Left colon (tissue), 2 donors: ENCODE data around the gene TRIM29. TPM values are rescaled to one million over a fixed set of nuclear protein-coding genes. Genes with fewer than 3 reads are reported as not detected.

Experiments
- ATAC-seq: fragments of 200-7000 bp; cut with Tn5 transposase; one replicate; pipeline ENCODE4 v1.9.1; 2020; ENCODE audit warnings: mild to moderate bottlenecking, moderate library complexity
- DNase-seq, 2 donors: peaks; one replicate each; pipeline ENCODE4 v3.0.0-alpha.2; 2020
- intact Hi-C, 2 donors: fragments of 100-400 bp; cut with DNase I in 1 of 2; cut with micrococcal nuclease in 1 of 2; formaldehyde crosslinking; loops; one replicate each; pipeline versions ENCODE4 v1.11.2 to v1.14.0; 2022; cut with DNase I, micrococcal nuclease
- total RNA-seq, 2 donors: library from RNA; stranded (reverse); fragmentation: NEBNext Ultra II Directional; extraction: Animal tissue kit (Norgen Biotek cat#: 25700); gene quantifications; one replicate each; pipeline ENCODE4 v1.2.1, GENCODE V29; 2021
- donor health status: DM: no; HTN: no; CAD: no.
- donor health status: DM: yes; HTN: yes; CAD: no.

Gene TRIM29
- total RNA-seq, 2 donors from 2014 or later = 6.1 to 8.6 TPM

- ATAC-seq (no peak), DNase-seq (no peak)
- intact Hi-C loops = loop anchor here (5.0 to 10.0 kb wide), 3 partner anchors 52 to 130 kb away; no protein-coding TSS in a partner anchor
These were observed 37.0 kb upstream of the TRIM29 start for GRCh38 chr11:120174866-120175265.

- intact Hi-C loops = loop anchor here (2.0 to 10.0 kb wide), 4 partner anchors 53 to 131 kb away; no protein-coding TSS in a partner anchor
- DNase-seq (peak in 1 of 2 donors; percentile 3), ATAC-seq (no peak)
These were observed 35.9 kb upstream of the TRIM29 start for GRCh38 chr11:120173807-120174206.

GRCh38 chr11:120173019-120173705, 35.2 kb upstream of the TRIM29 start:
- ATAC-seq (no peak), DNase-seq (peak in 1 of 2 donors; percentile 2)
- intact Hi-C loops = loop anchor here (2.0 to 10.0 kb wide), 4 partner anchors 54 to 132 kb away; no protein-coding TSS in a partner anchor

- intact Hi-C loops = loop anchor here (2.0 to 10.0 kb wide), 4 partner anchors 55 to 133 kb away; no protein-coding TSS in a partner anchor
- ATAC-seq (peak; percentile 73), DNase-seq (peak; percentile 66 to 74)
These were observed 34.4 kb upstream of the TRIM29 start for GRCh38 chr11:120172054-120172911.

- intact Hi-C loops = loop anchor here (5.0 to 10.0 kb wide), 3 partner anchors 56 to 134 kb away; no protein-coding TSS in a partner anchor
- DNase-seq (peak in 1 of 2 donors; percentile 3), ATAC-seq (no peak)
These were observed 32.9 kb upstream of the TRIM29 start for GRCh38 chr11:120170741-120171261.

GRCh38 chr11:120169981-120170698, 32.2 kb upstream of the TRIM29 start:
- DNase-seq = peak; percentile 12 to 23

GRCh38 chr11:120168960-120169681, 31.2 kb upstream of the TRIM29 start:
- intact Hi-C loops = no loop called here
- DNase-seq (peak; percentile 42 to 67), ATAC-seq (peak; percentile 86)

More at GRCh38 chr11:120169981-120170698, 32.2 kb upstream of the TRIM29 start:
- ATAC-seq = no peak
- intact Hi-C loops = loop anchor here (5.0 to 10.0 kb wide), 3 partner anchors 57 to 135 kb away; no protein-coding TSS in a partner anchor

GRCh38 chr11:120168108-120168959, 30.4 kb upstream of the TRIM29 start:
- peak in 1 of 2 donors; percentile 14 for DNase-seq
- peak; percentile 15 for ATAC-seq
- intact Hi-C loops = no loop called here

GRCh38 chr11:120167659-120168058, 29.7 kb upstream of the TRIM29 start:
- no peak for ATAC-seq
- no peak for DNase-seq
- intact Hi-C loops = no loop called here

GRCh38 chr11:120160436-120160835, 22.5 kb upstream of the TRIM29 start:
- intact Hi-C loops = no loop called here
- no peak for DNase-seq
- ATAC-seq = no peak

- intact Hi-C loops = no loop called here
- ATAC-seq = no peak
- no peak for DNase-seq
These were observed 15.3 kb upstream of the TRIM29 start for GRCh38 chr11:120153221-120153620.

GRCh38 chr11:120151536-120151935, 13.6 kb upstream of the TRIM29 start:
- ATAC-seq (no peak), DNase-seq (no peak)
- intact Hi-C loops = no loop called here

GRCh38 chr11:120149246-120149645, 11.3 kb upstream of the TRIM29 start:
- intact Hi-C loops = no loop called here
- DNase-seq (no peak), ATAC-seq (no peak)

- DNase-seq (no peak), ATAC-seq (no peak)
- intact Hi-C loops = no loop called here
These were observed 10.0 kb upstream of the TRIM29 start for GRCh38 chr11:120147950-120148270.

- no peak for ATAC-seq
- intact Hi-C loops = no loop called here
- DNase-seq = no peak
These were observed 9.4 kb upstream of the TRIM29 start for GRCh38 chr11:120147094-120147949.

- intact Hi-C loops = no loop called here
- no peak for DNase-seq
- ATAC-seq = no peak
These were observed 8.6 kb upstream of the TRIM29 start for GRCh38 chr11:120146413-120147093.
